ENCODE results near the gene PLCB2. TPM values are rescaled to one million over a fixed set of nuclear protein-coding genes. Genes with fewer than 3 reads are reported as not detected.

Gene PLCB2
- total RNA-seq, 1 experiment from 2014 or later, result 7.4 TPM

DNA sequence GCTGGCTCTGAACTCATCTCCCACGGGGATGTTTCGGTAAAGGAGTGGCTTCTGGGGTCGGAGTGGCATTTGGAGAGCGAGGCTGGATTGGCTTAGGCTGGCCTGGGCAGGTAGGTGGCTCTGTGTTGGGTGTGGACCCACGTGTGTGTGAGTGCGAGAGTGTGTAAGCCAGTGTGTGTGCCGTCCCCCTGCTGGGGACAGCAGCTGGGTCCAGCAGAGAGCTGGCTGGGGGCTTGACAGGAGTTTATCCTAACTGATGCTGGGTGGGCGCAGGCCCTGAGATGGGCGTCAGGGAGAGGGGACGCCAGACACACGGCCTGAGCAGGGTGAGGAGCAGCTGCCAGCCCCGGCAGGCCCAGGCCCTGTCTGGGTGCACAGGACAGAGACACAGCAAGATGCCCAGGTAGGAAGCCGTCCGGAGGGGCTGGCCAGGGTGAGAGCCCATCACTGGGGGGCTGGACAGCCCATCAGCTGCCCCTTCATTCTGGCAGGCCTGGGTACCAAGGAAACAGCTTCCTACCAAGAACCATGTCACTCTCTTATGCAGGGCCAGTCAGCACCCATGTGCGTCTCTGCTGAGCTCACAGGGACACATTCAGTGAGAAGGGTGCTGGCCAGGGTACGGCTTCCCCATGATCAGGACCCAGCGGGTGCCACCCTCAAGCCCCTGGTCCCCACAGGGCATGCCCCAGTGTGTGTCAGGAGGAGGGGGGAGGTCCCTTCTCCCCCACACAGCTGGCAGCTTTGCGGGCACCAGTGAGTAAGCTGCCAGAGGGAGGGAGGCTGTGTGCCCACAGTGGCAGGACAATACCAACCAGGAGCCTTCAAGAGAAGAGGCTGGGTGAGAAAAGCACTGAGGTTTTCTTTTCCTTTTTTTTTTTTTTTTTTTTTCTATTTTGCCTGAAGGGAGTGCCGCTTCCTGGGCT lies 67.8 kb downstream of the PLCB2 start:
- H3K4me2 ChIP-seq (ENCODE audit: insufficient read depth, insufficient read length, low read length), result peak overlapping the region; percentile 37
- H2BK5ac ChIP-seq (ENCODE audit: insufficient read length, low read length), result no peak overlapping the region
- no peak overlapping the region for H3K23ac ChIP-seq (ENCODE audit: insufficient read length, low read depth, low read length)
- H3T11ph ChIP-seq (ENCODE audit: low read length), result no peak overlapping the region
- H4K5ac ChIP-seq (ENCODE audit: insufficient read length, low read depth, low read length), result no peak overlapping the region
- no peak overlapping the region for H4K8ac ChIP-seq (replicated peaks; ENCODE audit: insufficient read length, low read depth, low read length)
- no peaks in the 10 kb centered on the region for H4K20me1 ChIP-seq (ENCODE audit: control insufficient read depth, insufficient read depth, insufficient read length)
- H2AFZ ChIP-seq (ENCODE audit: low read length), result no peak overlapping the region
- Mint-ChIP-seq H3K4me3 (peak overlapping the region; percentile 33 to 57; a peak in 4 of 5 replicates), H3K4me1 (peaks cover 26 to 27% of the 10 kb centered on the region in 2 experiments), H3K27me3 (ENCODE audit: low read depth) (peaks cover 18% of the 10 kb centered on the region), H3K36me3 (ENCODE audit: insufficient read depth in 1 of 3, low read depth in 3 of 3) (peaks cover 0 to 2% (median 0%) of the 10 kb centered on the region in 3 experiments; a peak in 1 of 7 replicates), H3K9me3 (no peaks in the 10 kb centered on the region), H3K27ac (peak overlapping the region in 2 of 3 experiments; percentile 17 to 59; a peak in 2 of 7 replicates)
- H2BK15ac ChIP-seq (ENCODE audit: low read depth, low read length), result no peak overlapping the region
- H3K56ac ChIP-seq (ENCODE audit: insufficient read length, low read depth, low read length), result no peak overlapping the region
- H3K27ac ChIP-seq (ENCODE audit: insufficient read length, low read depth, low read length), result no peak overlapping the region
- H3K4ac ChIP-seq (ENCODE audit: low read depth, low read length), result no peak overlapping the region
- H2BK20ac ChIP-seq (ENCODE audit: low read depth, low read length, poor library complexity, severe bottlenecking), result no peak overlapping the region
- H3K9me3 ChIP-seq (ENCODE audit: control insufficient read depth, low read depth, low read length), result no peaks in the 10 kb centered on the region
- TF ChIP-seq, protein P1, sequence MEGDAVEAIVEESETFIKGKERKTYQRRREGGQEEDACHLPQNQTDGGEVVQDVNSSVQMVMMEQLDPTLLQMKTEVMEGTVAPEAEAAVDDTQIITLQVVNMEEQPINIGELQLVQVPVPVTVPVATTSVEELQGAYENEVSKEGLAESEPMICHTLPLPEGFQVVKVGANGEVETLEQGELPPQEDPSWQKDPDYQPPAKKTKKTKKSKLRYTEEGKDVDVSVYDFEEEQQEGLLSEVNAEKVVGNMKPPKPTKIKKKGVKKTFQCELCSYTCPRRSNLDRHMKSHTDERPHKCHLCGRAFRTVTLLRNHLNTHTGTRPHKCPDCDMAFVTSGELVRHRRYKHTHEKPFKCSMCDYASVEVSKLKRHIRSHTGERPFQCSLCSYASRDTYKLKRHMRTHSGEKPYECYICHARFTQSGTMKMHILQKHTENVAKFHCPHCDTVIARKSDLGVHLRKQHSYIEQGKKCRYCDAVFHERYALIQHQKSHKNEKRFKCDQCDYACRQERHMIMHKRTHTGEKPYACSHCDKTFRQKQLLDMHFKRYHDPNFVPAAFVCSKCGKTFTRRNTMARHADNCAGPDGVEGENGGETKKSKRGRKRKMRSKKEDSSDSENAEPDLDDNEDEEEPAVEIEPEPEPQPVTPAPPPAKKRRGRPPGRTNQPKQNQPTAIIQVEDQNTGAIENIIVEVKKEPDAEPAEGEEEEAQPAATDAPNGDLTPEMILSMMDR (conservative IDR thresholded peaks at IDR 0.05), result no peak
- no peaks in the 10 kb centered on the region for H3K79me1 ChIP-seq (ENCODE audit: insufficient read depth, low read depth, low read length, poor library complexity, severe bottlenecking)
- no peaks in the 10 kb centered on the region for H3K27me3 ChIP-seq (ENCODE audit: insufficient read depth, low read length)
- no CpG with 5 or more reads among the region's 19 CpGs for WGBS (ENCODE audit: extremely low coverage, insufficient read length, low lambda C conversion rate)
- no peak overlapping the region for H2AK5ac ChIP-seq (ENCODE audit: insufficient read length, low read length)
- H3K18ac ChIP-seq (ENCODE audit: insufficient read length, low read depth, low read length), result no peak overlapping the region
- no peak overlapping the region for H2BK120ac ChIP-seq (ENCODE audit: low read depth, low read length, poor library complexity, severe bottlenecking)
- H2BK12ac ChIP-seq (ENCODE audit: insufficient read length, low read depth, low read length), result no peak overlapping the region
- no peaks in the 10 kb centered on the region for H3K79me2 ChIP-seq (ENCODE audit: insufficient read depth, low read length)
- peak overlapping the region; percentile 24; the same call in 1 of the 2 replicates for H3K14ac ChIP-seq (ENCODE audit: insufficient read depth, low read length)
- peaks cover 8% of the 10 kb centered on the region for H3K23me2 ChIP-seq (ENCODE audit: insufficient read length, low read depth, low read length, poor library complexity, severe bottlenecking)
- H3K4me1 ChIP-seq (ENCODE audit: insufficient read depth, low read length), result no peaks in the 10 kb centered on the region; the same call in 1 of the 2 replicates
- no peak overlapping the region for H4K91ac ChIP-seq (ENCODE audit: insufficient read length, low read depth, low read length)
- H3K9ac ChIP-seq (ENCODE audit: extremely low read depth, insufficient read length, low read length), result no peak overlapping the region
- DNase-seq, result no peak

Measured in H9 (cell line).